KMS-11 (cell line): ENCODE results near the gene CNNM3.

Experiments
- H2AFZ ChIP-seq: fragments of 200-600 bp; sonication (generic); 2 replicates; pipeline ENCODE4 v1.6.1; 2016; ENCODE audit warnings: antibody characterized with exemption, mixed run types, low read depth
- H3K27ac ChIP-seq: fragments of 200-600 bp; sonication (generic); 2 replicates; pipeline ENCODE4 v1.6.1; 2016; ENCODE audit warnings: mild to moderate bottlenecking, mixed run types
- H3K27me3 ChIP-seq: fragments of 200-600 bp; sonication (generic); 2 replicates; pipeline ENCODE4 v1.6.1; 2017; ENCODE audit warnings: mild to moderate bottlenecking, low read depth, mixed run types, moderate library complexity; ENCODE audit not compliant: insufficient read depth
- H3K36me3 ChIP-seq: fragments of 200-600 bp; sonication (generic); 2 replicates; pipeline ENCODE4 v1.6.1; 2017; ENCODE audit warnings: mild to moderate bottlenecking, mixed run types; ENCODE audit not compliant: insufficient read depth
- H3K4me1 ChIP-seq: fragments of 200-600 bp; sonication (generic); 2 replicates; pipeline ENCODE4 v1.6.1; 2016; ENCODE audit warnings: mild to moderate bottlenecking, low read depth, mixed run types; ENCODE audit not compliant: poor library complexity, severe bottlenecking
- H3K4me2 ChIP-seq: fragments of 200-600 bp; sonication (generic); 2 replicates; pipeline ENCODE4 v1.7.0; 2016; ENCODE audit warnings: mild to moderate bottlenecking, mixed run types
- H3K4me3 ChIP-seq: fragments of 200-600 bp; sonication (generic); IDR thresholded peaks from 2 replicates; pipeline ENCODE4 v1.6.1; 2017; ENCODE audit warnings: low read depth, low read length, mixed read lengths; ENCODE audit not compliant: insufficient read depth
- H3K79me2 ChIP-seq: fragments of 200-600 bp; sonication (generic); 2 replicates; pipeline ENCODE4 v1.6.1; 2016; ENCODE audit warnings: low read depth, mixed run types; ENCODE audit not compliant: insufficient read depth
- H3K9ac ChIP-seq: fragments of 200-600 bp; sonication (generic); 2 replicates; pipeline ENCODE4 v1.6.1; 2016; ENCODE audit warnings: mild to moderate bottlenecking, mixed run types
- H4K20me1 ChIP-seq: fragments of 200-600 bp; sonication (generic); 2 replicates; pipeline ENCODE4 v1.6.1; 2016; ENCODE audit warnings: mild to moderate bottlenecking, mixed run types; ENCODE audit not compliant: insufficient read depth
- CTCF ChIP-seq: fragments of 200-600 bp; sonication (generic); conservative IDR thresholded peaks from 2 replicates; pipeline ENCODE4 v1.6.1; 2017; ENCODE audit warnings: low read depth, mild to moderate bottlenecking, antibody characterized with exemption, low read length, moderate library complexity, mixed read lengths

Gene CNNM3

GRCh38 chr2:96828874-96829273 is 12.8 kb downstream of the CNNM3 start:
- TF ChIP-seq CTCF = no peak
- H3K4me2 ChIP-seq = no peak overlapping the region
- no peak overlapping the region for H3K4me3 ChIP-seq
- no peak overlapping the region for H2AFZ ChIP-seq
- no peak overlapping the region for H3K9ac ChIP-seq
- H3K79me2 ChIP-seq = peaks cover 6% of the 10 kb centered on the region; the same call in 1 of the 2 replicates
- H3K36me3 ChIP-seq = no peaks in the 10 kb centered on the region; the same call in 1 of the 2 replicates
- no peak overlapping the region for H3K27ac ChIP-seq
- H4K20me1 ChIP-seq = 0 out of 2 replicates have a peak, but pooled peaks cover 5% of the 10 kb centered on the region
- H3K4me1 ChIP-seq = no peaks in the 10 kb centered on the region
- no peaks in the 10 kb centered on the region for H3K27me3 ChIP-seq

DNA sequence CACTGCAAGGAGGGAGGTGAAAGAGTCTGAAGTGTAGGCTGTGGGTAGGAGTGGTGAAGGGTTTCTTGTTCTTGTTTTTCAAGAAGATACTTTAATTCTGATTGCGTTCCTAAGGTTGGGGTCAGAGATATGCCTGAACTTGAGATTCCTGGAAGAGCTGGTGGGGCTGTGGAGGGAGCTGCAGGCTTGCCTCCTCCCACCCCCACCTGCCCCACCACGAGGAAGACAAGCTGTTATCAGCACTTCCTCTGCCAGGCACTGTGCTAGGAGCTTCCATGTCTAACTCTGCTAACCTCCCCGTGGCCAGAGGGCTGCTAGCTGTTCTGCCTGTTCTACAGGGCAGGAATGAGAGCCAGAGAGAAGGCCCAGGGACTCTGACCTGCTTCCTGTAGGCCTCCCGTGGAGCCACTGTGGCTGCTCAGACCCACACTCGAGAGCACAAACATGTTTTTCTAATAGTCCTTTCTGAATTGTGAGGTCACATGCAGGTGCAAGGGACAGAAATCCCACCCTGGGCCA is 14.0 kb downstream of the CNNM3 start:
- no peak overlapping the region for H3K27ac ChIP-seq
- no peak for TF ChIP-seq CTCF
- no peaks in the 10 kb centered on the region for H3K4me1 ChIP-seq
- no peak overlapping the region for H3K4me2 ChIP-seq
- H3K9ac ChIP-seq = no peak overlapping the region
- H3K27me3 ChIP-seq = no peaks in the 10 kb centered on the region
- no peaks in the 10 kb centered on the region for H4K20me1 ChIP-seq
- no peak overlapping the region for H2AFZ ChIP-seq
- no peak overlapping the region for H3K4me3 ChIP-seq
- no peaks in the 10 kb centered on the region for H3K79me2 ChIP-seq
- no peaks in the 10 kb centered on the region; the same call in 1 of the 2 replicates for H3K36me3 ChIP-seq

- Histone ChIP-seq H3K79me2 (no peaks in the 10 kb centered on the region), H3K4me3 (no peak overlapping the region), H3K36me3 (no peaks in the 10 kb centered on the region; the same call in 1 of the 2 replicates), H3K4me2 (no peak overlapping the region), H2AFZ (no peak overlapping the region), H3K9ac (no peak overlapping the region), H3K4me1 (peaks cover 3% of the 10 kb centered on the region), H4K20me1 (no peaks in the 10 kb centered on the region), H3K27me3 (no peaks in the 10 kb centered on the region), H3K27ac (no peak overlapping the region)
- no peak for TF ChIP-seq CTCF
These were observed 15.6 kb downstream of the CNNM3 start for GRCh38 chr2:96831679-96832078.

DNA sequence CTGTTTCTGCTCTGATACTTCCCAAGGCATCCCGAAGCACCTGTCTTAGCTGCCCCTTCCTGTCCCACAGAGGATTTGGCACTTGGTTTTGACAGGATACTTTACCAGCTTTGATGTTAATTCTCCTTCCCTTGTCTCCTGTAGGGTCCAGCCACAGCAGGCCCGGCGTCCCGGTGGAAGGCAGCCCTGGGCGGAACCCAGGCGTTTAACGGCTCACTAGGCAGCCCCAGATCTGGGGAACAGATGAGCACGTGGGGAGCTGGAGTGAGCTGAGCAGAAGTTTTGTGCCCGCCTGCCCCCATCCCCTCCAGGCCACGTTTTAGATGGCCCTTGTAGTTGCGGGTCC is 16.3 kb downstream of the CNNM3 start:
- Histone ChIP-seq H4K20me1 (no peaks in the 10 kb centered on the region), H3K9ac (no peak overlapping the region), H3K4me2 (no peak overlapping the region), H3K27me3 (no peaks in the 10 kb centered on the region), H3K4me3 (no peak overlapping the region), H3K36me3 (no peaks in the 10 kb centered on the region; the same call in 1 of the 2 replicates), H3K79me2 (no peaks in the 10 kb centered on the region), H3K4me1 (peaks cover 10% of the 10 kb centered on the region), H3K27ac (no peak overlapping the region), H2AFZ (no peak overlapping the region)
- no peak for TF ChIP-seq CTCF
